ENCODE results near the gene CDH4.

CDH4 gene

GRCh38 chr20:61948586-61949362 lies 696.7 kb downstream of the CDH4 start:
- TF ChIP-seq CTCF (conservative IDR thresholded peaks at IDR 0.05) (no peak), ZFX (IDR thresholded peaks at IDR 0.05) (no peak)
- H3K27ac ChIP-seq = no peak overlapping the region

- H3K27ac ChIP-seq = no peak overlapping the region
- TF ChIP-seq CTCF (conservative IDR thresholded peaks at IDR 0.05) = no peak
- TF ChIP-seq ZFX (IDR thresholded peaks at IDR 0.05) = no peak
Observed at GRCh38 chr20:61949363-61949713, 697.3 kb downstream of the CDH4 start.

GRCh38 chr20:61949714-61950640 lies 697.9 kb downstream of the CDH4 start:
- H3K27ac ChIP-seq = no peak overlapping the region
- TF ChIP-seq CTCF (conservative IDR thresholded peaks at IDR 0.05) (no peak), ZFX (IDR thresholded peaks at IDR 0.05) (no peak)

GRCh38 chr20:61950641-61951071 lies 698.6 kb downstream of the CDH4 start:
- no peak for TF ChIP-seq ZFX (IDR thresholded peaks at IDR 0.05)
- no peak for TF ChIP-seq CTCF (conservative IDR thresholded peaks at IDR 0.05)
- H3K27ac ChIP-seq = no peak overlapping the region

GRCh38 chr20:61951695-61952533 lies 699.9 kb downstream of the CDH4 start:
- no peak for TF ChIP-seq CTCF (conservative IDR thresholded peaks at IDR 0.05)
- no peak for TF ChIP-seq ZFX (IDR thresholded peaks at IDR 0.05)
- no peak overlapping the region for H3K27ac ChIP-seq

GRCh38 chr20:61953037-61954021 lies 701.3 kb downstream of the CDH4 start:
- TF ChIP-seq CTCF (conservative IDR thresholded peaks at IDR 0.05) (no peak), ZFX (IDR thresholded peaks at IDR 0.05) (no peak)
- H3K27ac ChIP-seq = no peak overlapping the region

Data from C4-2B (cell line).